Measurements from ENCODE around the gene AKR1B15.
"Not testable (repeated sequence)": the region's sequence is repeated elsewhere in the genome, so short reads cannot be mapped to it uniquely, and the experiment has no call there.

Gene AKR1B15

GRCh38 chr7:134548877-134549276 is at the start of gene AKR1B15:
AKR1B15 (plus strand) TSS chr7:134549110; CDS start chr7:134564620, 15,510 bp downstream.
- in situ Hi-C loops (cut with HindIII; ENCODE audit: low sequenced_read_pairs) = loop anchor here (10.0 kb wide), 1 partner anchor 114 kb away; no protein-coding TSS in a partner anchor

- in situ Hi-C loops (cut with HindIII; ENCODE audit: low sequenced_read_pairs) = no loop called here
These were observed 48.5 kb upstream of the AKR1B15 start for GRCh38 chr7:134500406-134500805.

- in situ Hi-C loops (cut with HindIII; ENCODE audit: low sequenced_read_pairs) = no loop called here
These were observed 47.9 kb upstream of the AKR1B15 start for GRCh38 chr7:134500982-134501381.

GRCh38 chr7:134502463-134503371 is 46.2 kb upstream of the AKR1B15 start:
- in situ Hi-C loops (cut with HindIII; ENCODE audit: low sequenced_read_pairs) = no loop called here

- in situ Hi-C loops (cut with HindIII; ENCODE audit: low sequenced_read_pairs) = loop anchor here (5.0 kb wide), 1 partner anchor 67 kb away; no protein-coding TSS in a partner anchor
These were observed 44.2 kb upstream of the AKR1B15 start for GRCh38 chr7:134504660-134505164.

GRCh38 chr7:134505856-134506255 is 43.1 kb upstream of the AKR1B15 start:
- in situ Hi-C loops (cut with HindIII; ENCODE audit: low sequenced_read_pairs) = loop anchor here (5.0 kb wide), 1 partner anchor 69 kb away; no protein-coding TSS in a partner anchor

- in situ Hi-C loops (cut with HindIII; ENCODE audit: low sequenced_read_pairs) = loop anchor here (5.0 kb wide), 1 partner anchor 72 kb away; no protein-coding TSS in a partner anchor
These were observed 39.9 kb upstream of the AKR1B15 start for GRCh38 chr7:134509010-134509409.

- in situ Hi-C loops (cut with HindIII; ENCODE audit: low sequenced_read_pairs) = no loop called here
These were observed 38.3 kb upstream of the AKR1B15 start for GRCh38 chr7:134510646-134511045.

GRCh38 chr7:134512271-134512670 is 36.6 kb upstream of the AKR1B15 start:
- in situ Hi-C loops (cut with HindIII; ENCODE audit: low sequenced_read_pairs) = no loop called here

- in situ Hi-C loops (cut with HindIII; ENCODE audit: low sequenced_read_pairs) = no loop called here
These were observed 35.6 kb upstream of the AKR1B15 start for GRCh38 chr7:134513169-134513752.

- in situ Hi-C loops (cut with HindIII; ENCODE audit: low sequenced_read_pairs) = no loop called here
These were observed 34.8 kb upstream of the AKR1B15 start for GRCh38 chr7:134514106-134514505.

- in situ Hi-C loops (cut with HindIII; ENCODE audit: low sequenced_read_pairs) = no loop called here
These were observed 34.2 kb upstream of the AKR1B15 start for GRCh38 chr7:134514663-134515062.

- in situ Hi-C loops (cut with HindIII; ENCODE audit: low sequenced_read_pairs) = no loop called here
These were observed 33.1 kb upstream of the AKR1B15 start for GRCh38 chr7:134515569-134516468.

- in situ Hi-C loops (cut with HindIII; ENCODE audit: low sequenced_read_pairs) = no loop called here
These were observed 28.8 kb upstream of the AKR1B15 start for GRCh38 chr7:134520130-134520529.

- in situ Hi-C loops (cut with HindIII; ENCODE audit: low sequenced_read_pairs) = no loop called here
These were observed 26.3 kb upstream of the AKR1B15 start for GRCh38 chr7:134522601-134523000.

GRCh38 chr7:134525449-134525848 is 23.5 kb upstream of the AKR1B15 start:
- in situ Hi-C loops (cut with HindIII; ENCODE audit: low sequenced_read_pairs) = not testable (repeated sequence)

- in situ Hi-C loops (cut with HindIII; ENCODE audit: low sequenced_read_pairs) = not testable (repeated sequence)
These were observed 22.2 kb upstream of the AKR1B15 start for GRCh38 chr7:134526552-134527248.

- in situ Hi-C loops (cut with HindIII; ENCODE audit: low sequenced_read_pairs) = no loop called here
These were observed 20.9 kb upstream of the AKR1B15 start for GRCh38 chr7:134527979-134528371.

- in situ Hi-C loops (cut with HindIII; ENCODE audit: low sequenced_read_pairs) = no loop called here
These were observed 20.2 kb upstream of the AKR1B15 start for GRCh38 chr7:134528749-134529148.

- in situ Hi-C loops (cut with HindIII; ENCODE audit: low sequenced_read_pairs) = no loop called here
These were observed 18.4 kb upstream of the AKR1B15 start for GRCh38 chr7:134530460-134530859.
